SK-N-SH treated with all-trans-retinoic acid at 6 μM for 48 hours (cell line): ENCODE results near the gene DCTN3.

Experiments
- ATAC-seq: fragments of 200-7000 bp; cut with Tn5 transposase; 3 replicates; pipeline ENCODE4 v1.9.1; 2020; ENCODE audit warnings: mild to moderate bottlenecking, moderate library complexity
- ARNTL ChIP-seq: fragments of 450-650 bp; formaldehyde crosslinking; IDR thresholded peaks from 2 replicates; pipeline ENCODE4 v1.5.0; 2020; ENCODE audit warnings: low read depth, mild to moderate bottlenecking, moderate library complexity, borderline replicate concordance
- BACH2 ChIP-seq: fragments of 250-450 bp; sonication (Bioruptor Pico); IDR thresholded peaks from 2 replicates; pipeline ENCODE4 v1.9.0; 2021; ENCODE audit warnings: mild to moderate bottlenecking, borderline replicate concordance
- ESRRG ChIP-seq: fragments of 250-450 bp; sonication (Bioruptor Pico); IDR thresholded peaks from 2 replicates; pipeline ENCODE4 v1.6.1; 2021; ENCODE audit warnings: mild to moderate bottlenecking
- GLIS3 ChIP-seq: fragments of 250-450 bp; sonication (Bioruptor Pico); IDR thresholded peaks from 2 replicates; pipeline ENCODE4 v1.5.0; 2020; ENCODE audit warnings: mild to moderate bottlenecking, moderate library complexity
- ISL1 ChIP-seq: fragments of 250-450 bp; sonication (Bioruptor Pico); IDR thresholded peaks from 2 replicates; pipeline ENCODE4 v2.1.2; 2022; ENCODE audit warnings: mild to moderate bottlenecking, moderate library complexity
- OSR1 ChIP-seq: fragments of 250-450 bp; sonication (Bioruptor Pico); IDR thresholded peaks from 2 replicates; pipeline ENCODE4 v1.8.0; 2022; ENCODE audit warnings: moderate library complexity, mild to moderate bottlenecking, inconsistent platforms
- PPARA ChIP-seq: fragments of 250-450 bp; sonication (Bioruptor Pico); IDR thresholded peaks from 2 replicates; pipeline ENCODE4 v1.5.0; 2020; ENCODE audit warnings: mild to moderate bottlenecking, borderline replicate concordance
- RARB ChIP-seq: fragments of 250-450 bp; sonication (Bioruptor Pico); IDR thresholded peaks from 2 replicates; pipeline ENCODE4 v1.8.0; 2021; ENCODE audit warnings: mild to moderate bottlenecking, moderate library complexity
- SNAI2 ChIP-seq: fragments of 250-450 bp; sonication (Bioruptor Pico); IDR thresholded peaks from 2 replicates; pipeline ENCODE4 v1.5.0; 2020; ENCODE audit warnings: mild to moderate bottlenecking, moderate library complexity
- TCF4 ChIP-seq: fragments of 250-450 bp; sonication (Bioruptor Pico); IDR thresholded peaks from 2 replicates; pipeline ENCODE4 v1.8.0; 2021; ENCODE audit warnings: mild to moderate bottlenecking, moderate library complexity, borderline replicate concordance
- TOX ChIP-seq: fragments of 250-450 bp; sonication (Bioruptor Pico); IDR thresholded peaks from 2 replicates; pipeline ENCODE4 v1.8.0; 2021; ENCODE audit warnings: mild to moderate bottlenecking, moderate library complexity, borderline replicate concordance
- ZFP3 ChIP-seq: fragments of 250-450 bp; sonication (Bioruptor Pico); IDR thresholded peaks from 2 replicates; pipeline ENCODE4 v1.5.0; 2020; ENCODE audit warnings: mild to moderate bottlenecking, moderate library complexity
- ZFP30 ChIP-seq: fragments of 450-650 bp; formaldehyde crosslinking; IDR thresholded peaks from 2 replicates; pipeline ENCODE4 v1.5.0; 2022; ENCODE audit warnings: mild to moderate bottlenecking, moderate library complexity
- ZNF70 ChIP-seq: fragments of 450-650 bp; formaldehyde crosslinking; IDR thresholded peaks from 2 replicates; pipeline ENCODE4 v1.5.0; 2020; ENCODE audit warnings: mild to moderate bottlenecking, moderate library complexity
- ZNF8 ChIP-seq: fragments of 450-650 bp; formaldehyde crosslinking; IDR thresholded peaks from 2 replicates; pipeline ENCODE4 v1.5.0; 2020; ENCODE audit warnings: mild to moderate bottlenecking, moderate library complexity
- TF ChIP-seq, protein P1 (sequence below): fragments of 250-450 bp; sonication (Bioruptor Pico); IDR thresholded peaks from 2 replicates; pipeline ENCODE4 v1.5.0; 2020; ENCODE audit warnings: mild to moderate bottlenecking, moderate library complexity
- TF ChIP-seq, protein P2 (sequence below): fragments of 250-450 bp; sonication (Bioruptor Pico); IDR thresholded peaks from 2 replicates; pipeline ENCODE4 v1.5.1; 2020; ENCODE audit warnings: low read depth, mild to moderate bottlenecking, moderate library complexity
- TF ChIP-seq, protein P3 (sequence below): fragments of 250-450 bp; sonication (Bioruptor Pico); IDR thresholded peaks from 2 replicates; pipeline ENCODE4 v1.8.0; 2021; ENCODE audit warnings: low read depth, mild to moderate bottlenecking, moderate library complexity, borderline replicate concordance
- TF ChIP-seq, protein P4 (sequence below): fragments of 250-450 bp; sonication (Bioruptor Pico); IDR thresholded peaks from 2 replicates; pipeline ENCODE4 v1.5.1; 2021; ENCODE audit warnings: mild to moderate bottlenecking, moderate library complexity
- TF ChIP-seq, protein P5 (sequence below): fragments of 250-450 bp; sonication (Bioruptor Pico); IDR thresholded peaks from 2 replicates; pipeline ENCODE4 v1.8.0; 2020; ENCODE audit warnings: mild to moderate bottlenecking, moderate library complexity, borderline replicate concordance

DCTN3 gene

DNA sequence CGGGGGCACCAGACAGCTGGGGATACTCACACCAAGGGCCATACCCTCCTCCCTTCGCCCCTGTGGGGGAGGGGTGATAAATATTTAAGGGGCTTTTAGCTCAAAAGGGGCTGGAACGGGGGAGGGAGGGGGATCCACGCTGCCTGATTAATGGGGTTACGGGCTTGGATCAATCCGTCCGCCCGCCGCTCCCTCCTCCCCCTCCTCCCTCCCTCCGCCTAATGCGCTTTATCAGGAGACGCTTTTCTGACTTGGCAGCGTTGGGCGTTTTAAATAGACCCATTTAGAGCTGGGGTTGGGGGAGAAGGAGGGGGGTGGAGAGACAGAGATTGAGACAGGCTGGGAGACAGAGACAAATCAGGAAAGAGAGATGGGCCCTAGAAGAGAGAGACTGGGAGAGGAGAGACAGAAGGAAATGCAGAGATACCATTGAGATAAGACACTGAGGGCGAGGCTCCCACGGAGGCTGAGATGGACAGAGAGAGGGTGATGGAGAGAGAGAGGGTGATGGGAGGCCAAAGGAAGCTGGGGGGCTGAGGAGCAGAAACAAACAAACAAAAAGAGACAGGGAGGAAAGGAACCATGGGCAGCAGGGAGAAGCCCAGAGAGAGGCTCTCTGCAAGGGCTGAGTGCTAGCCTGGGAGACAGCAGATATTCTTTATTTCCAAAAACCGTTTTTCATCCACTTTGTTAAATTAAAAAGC, 41.0 kb downstream of the DCTN3 start:
- no peak; the same call in 2 of the 3 replicates for ATAC-seq

DNA sequence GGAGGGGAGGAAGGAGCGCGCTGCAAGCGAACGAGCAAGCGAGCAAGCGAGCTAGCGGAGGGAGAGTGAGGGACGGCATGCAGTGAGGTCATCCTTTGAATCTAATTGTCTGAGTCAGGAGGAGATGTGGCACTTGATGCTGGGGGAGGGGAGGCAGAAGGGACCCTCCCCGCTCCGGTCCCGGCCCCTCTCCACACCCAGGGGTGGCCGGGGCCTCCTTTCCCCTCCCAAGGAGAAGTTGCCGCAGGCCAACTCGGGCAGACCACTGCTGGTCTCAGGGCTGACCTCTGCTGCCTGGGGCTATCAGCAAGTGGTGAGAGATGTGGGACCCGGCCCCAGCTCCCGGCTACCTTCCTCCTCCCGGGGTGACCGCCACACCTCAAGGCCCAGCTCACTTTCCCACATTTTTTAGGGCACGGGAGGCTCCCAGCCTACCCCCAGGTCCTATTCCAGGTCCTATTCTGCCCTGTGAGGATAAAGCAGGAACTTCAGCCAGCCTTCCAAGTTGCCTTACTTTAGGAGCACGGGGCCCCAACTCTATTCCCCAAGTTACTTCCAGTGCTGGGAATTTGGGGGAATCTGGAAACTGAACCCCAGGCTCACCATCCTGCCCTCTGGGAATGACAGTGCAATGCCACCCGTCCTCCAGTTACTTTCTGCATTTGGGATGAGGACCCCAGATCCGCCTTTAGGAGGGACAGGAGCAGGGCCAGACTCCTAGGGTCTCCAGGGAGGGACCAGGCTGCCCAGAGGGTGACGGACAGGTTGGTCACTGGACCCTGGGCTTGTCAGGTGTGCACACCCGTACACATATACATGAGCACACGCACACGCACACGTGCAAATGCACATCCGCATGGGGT, 41.8 kb downstream of the DCTN3 start:
- TF ChIP-seq, protein P1, sequence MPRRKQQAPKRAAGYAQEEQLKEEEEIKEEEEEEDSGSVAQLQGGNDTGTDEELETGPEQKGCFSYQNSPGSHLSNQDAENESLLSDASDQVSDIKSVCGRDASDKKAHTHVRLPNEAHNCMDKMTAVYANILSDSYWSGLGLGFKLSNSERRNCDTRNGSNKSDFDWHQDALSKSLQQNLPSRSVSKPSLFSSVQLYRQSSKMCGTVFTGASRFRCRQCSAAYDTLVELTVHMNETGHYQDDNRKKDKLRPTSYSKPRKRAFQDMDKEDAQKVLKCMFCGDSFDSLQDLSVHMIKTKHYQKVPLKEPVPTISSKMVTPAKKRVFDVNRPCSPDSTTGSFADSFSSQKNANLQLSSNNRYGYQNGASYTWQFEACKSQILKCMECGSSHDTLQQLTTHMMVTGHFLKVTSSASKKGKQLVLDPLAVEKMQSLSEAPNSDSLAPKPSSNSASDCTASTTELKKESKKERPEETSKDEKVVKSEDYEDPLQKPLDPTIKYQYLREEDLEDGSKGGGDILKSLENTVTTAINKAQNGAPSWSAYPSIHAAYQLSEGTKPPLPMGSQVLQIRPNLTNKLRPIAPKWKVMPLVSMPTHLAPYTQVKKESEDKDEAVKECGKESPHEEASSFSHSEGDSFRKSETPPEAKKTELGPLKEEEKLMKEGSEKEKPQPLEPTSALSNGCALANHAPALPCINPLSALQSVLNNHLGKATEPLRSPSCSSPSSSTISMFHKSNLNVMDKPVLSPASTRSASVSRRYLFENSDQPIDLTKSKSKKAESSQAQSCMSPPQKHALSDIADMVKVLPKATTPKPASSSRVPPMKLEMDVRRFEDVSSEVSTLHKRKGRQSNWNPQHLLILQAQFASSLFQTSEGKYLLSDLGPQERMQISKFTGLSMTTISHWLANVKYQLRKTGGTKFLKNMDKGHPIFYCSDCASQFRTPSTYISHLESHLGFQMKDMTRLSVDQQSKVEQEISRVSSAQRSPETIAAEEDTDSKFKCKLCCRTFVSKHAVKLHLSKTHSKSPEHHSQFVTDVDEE (CRISPR knock-in tag), result 0 out of 2 replicates have a peak, but pooled peaks have one; percentile 33
- TF ChIP-seq, protein P2, sequence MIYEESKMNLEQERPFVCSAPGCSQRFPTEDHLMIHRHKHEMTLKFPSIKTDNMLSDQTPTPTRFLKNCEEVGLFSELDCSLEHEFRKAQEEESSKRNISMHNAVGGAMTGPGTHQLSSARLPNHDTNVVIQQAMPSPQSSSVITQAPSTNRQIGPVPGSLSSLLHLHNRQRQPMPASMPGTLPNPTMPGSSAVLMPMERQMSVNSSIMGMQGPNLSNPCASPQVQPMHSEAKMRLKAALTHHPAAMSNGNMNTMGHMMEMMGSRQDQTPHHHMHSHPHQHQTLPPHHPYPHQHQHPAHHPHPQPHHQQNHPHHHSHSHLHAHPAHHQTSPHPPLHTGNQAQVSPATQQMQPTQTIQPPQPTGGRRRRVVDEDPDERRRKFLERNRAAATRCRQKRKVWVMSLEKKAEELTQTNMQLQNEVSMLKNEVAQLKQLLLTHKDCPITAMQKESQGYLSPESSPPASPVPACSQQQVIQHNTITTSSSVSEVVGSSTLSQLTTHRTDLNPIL (CRISPR knock-in tag), result 0 out of 2 replicates have a peak, but pooled peaks have one; percentile 34
- no peak for TF ChIP-seq OSR1 (CRISPR knock-in tag)
- TF ChIP-seq ZFP3 (CRISPR knock-in tag), result peak; percentile 23; the same call in 1 of the 2 replicates
- peak; percentile 82 for ATAC-seq

More for the DNA sequence above, 41.0 kb downstream of the DCTN3 start:
- TF ChIP-seq RARB (CRISPR knock-in tag) (no peak), ISL1 (CRISPR knock-in tag) (no peak), ESRRG (CRISPR knock-in tag) (no peak), OSR1 (CRISPR knock-in tag) (no peak), BACH2 (no peak), GLIS3 (CRISPR knock-in tag) (no peak), PPARA (CRISPR knock-in tag) (no peak), TOX (CRISPR knock-in tag) (no peak)
- TF ChIP-seq, protein P3, sequence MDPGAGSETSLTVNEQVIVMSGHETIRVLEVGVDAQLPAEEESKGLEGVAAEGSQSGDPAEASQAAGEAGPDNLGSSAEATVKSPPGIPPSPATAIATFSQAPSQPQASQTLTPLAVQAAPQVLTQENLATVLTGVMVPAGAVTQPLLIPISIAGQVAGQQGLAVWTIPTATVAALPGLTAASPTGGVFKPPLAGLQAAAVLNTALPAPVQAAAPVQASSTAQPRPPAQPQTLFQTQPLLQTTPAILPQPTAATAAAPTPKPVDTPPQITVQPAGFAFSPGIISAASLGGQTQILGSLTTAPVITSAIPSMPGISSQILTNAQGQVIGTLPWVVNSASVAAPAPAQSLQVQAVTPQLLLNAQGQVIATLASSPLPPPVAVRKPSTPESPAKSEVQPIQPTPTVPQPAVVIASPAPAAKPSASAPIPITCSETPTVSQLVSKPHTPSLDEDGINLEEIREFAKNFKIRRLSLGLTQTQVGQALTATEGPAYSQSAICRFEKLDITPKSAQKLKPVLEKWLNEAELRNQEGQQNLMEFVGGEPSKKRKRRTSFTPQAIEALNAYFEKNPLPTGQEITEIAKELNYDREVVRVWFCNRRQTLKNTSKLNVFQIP (CRISPR knock-in tag), result no peak
- TF ChIP-seq, all 23 proteins: peak for 0

DNA sequence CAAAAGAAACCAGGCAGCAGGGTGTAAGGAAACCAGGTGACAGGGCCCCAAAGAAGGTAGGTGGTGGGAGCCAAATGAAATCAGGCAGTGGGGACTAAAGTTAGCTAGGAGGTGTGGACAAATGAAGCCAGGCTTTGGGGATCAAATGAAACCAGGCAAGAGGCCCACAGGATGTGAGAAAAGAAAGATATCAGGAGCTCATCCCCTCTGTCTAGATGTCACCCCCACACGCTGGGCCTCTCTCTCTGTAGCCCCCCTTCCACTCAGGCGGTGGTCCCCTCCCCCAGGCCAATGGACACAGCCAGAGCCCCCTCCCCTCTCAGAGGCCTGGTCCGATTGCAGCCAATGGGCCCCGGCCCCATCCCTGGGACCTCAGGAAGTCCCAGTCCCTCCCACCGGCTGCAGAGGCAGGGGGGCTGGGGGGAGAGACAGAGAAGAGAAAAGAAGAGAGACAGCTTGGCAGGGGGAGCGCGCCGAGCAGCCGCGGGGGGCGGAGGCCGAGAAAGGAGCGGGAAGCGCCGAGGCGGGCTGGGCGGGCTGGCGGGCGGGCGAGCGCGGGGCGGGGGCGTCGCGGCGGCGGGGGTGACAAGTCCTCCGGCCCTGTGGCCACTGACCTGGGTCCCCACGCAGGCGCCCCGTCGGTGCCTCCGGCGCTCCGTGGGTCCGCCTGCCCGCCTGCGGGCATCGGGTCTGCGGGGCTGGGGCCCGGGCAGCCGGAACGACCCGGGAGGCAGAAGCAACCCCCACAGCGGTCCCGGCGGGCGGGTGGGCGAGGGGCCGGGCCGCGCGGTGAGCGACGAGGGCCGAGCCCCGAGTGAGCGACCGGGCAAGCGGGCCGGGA, 42.7 kb downstream of the DCTN3 start:
- no peak for ATAC-seq
- TF ChIP-seq, protein P2 (CRISPR knock-in tag), result no peak
- TF ChIP-seq SNAI2 (CRISPR knock-in tag) (no peak), ZNF70 (no peak), BACH2 (no peak), TOX (CRISPR knock-in tag) (no peak), ZFP30 (no peak), ARNTL (CRISPR knock-in tag) (no peak), ZNF8 (no peak), ISL1 (CRISPR knock-in tag) (no peak), TCF4 (CRISPR knock-in tag) (no peak), PPARA (CRISPR knock-in tag) (no peak)
- TF ChIP-seq, protein P1 (CRISPR knock-in tag), result no peak
- TF ChIP-seq, protein P4, sequence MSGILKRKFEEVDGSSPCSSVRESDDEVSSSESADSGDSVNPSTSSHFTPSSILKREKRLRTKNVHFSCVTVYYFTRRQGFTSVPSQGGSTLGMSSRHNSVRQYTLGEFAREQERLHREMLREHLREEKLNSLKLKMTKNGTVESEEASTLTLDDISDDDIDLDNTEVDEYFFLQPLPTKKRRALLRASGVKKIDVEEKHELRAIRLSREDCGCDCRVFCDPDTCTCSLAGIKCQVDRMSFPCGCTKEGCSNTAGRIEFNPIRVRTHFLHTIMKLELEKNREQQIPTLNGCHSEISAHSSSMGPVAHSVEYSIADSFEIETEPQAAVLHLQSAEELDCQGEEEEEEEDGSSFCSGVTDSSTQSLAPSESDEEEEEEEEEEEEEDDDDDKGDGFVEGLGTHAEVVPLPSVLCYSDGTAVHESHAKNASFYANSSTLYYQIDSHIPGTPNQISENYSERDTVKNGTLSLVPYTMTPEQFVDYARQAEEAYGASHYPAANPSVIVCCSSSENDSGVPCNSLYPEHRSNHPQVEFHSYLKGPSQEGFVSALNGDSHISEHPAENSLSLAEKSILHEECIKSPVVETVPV (CRISPR knock-in tag), result no peak
- TF ChIP-seq, protein P5, sequence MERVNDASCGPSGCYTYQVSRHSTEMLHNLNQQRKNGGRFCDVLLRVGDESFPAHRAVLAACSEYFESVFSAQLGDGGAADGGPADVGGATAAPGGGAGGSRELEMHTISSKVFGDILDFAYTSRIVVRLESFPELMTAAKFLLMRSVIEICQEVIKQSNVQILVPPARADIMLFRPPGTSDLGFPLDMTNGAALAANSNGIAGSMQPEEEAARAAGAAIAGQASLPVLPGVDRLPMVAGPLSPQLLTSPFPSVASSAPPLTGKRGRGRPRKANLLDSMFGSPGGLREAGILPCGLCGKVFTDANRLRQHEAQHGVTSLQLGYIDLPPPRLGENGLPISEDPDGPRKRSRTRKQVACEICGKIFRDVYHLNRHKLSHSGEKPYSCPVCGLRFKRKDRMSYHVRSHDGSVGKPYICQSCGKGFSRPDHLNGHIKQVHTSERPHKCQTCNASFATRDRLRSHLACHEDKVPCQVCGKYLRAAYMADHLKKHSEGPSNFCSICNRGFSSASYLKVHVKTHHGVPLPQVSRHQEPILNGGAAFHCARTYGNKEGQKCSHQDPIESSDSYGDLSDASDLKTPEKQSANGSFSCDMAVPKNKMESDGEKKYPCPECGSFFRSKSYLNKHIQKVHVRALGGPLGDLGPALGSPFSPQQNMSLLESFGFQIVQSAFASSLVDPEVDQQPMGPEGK (CRISPR knock-in tag), result no peak
